Measurements from ENCODE around the gene RAB3IP.

Gene RAB3IP

GRCh38 chr12:69738351-69739286 is at the start of gene RAB3IP:
TSS of gene RAB3IP (plus strand) at chr12:69738860. CDS start at chr12:69755409, 16,549 bp downstream.
- Histone ChIP-seq H3K9ac (ENCODE audit: insufficient read length, low read depth) (peak within 1 kb of the TSS; percentile 71), H3K36me3 (ENCODE audit: insufficient read depth, insufficient read length, low read length) (no peaks in the 10 kb centered on the region), H3K4me1 (ENCODE audit: insufficient read depth, insufficient read length) (no peaks in the 10 kb centered on the region), H3K27me3 (ENCODE audit: insufficient read depth, insufficient read length) (peaks cover 59% of the 10 kb centered on the region), H3K4me3 (ENCODE audit: insufficient read length, low read depth) (peak within 1 kb of the TSS; percentile 75), H3K9me3 (ENCODE audit: insufficient read depth, low read length) (no peaks in the 10 kb centered on the region)
- TF ChIP-seq SUZ12 (IDR thresholded peaks at IDR 0.05; ENCODE audit: extremely low read depth, insufficient read depth, insufficient read length), result no peak
- no peak for TF ChIP-seq ZNF274 (IDR thresholded peaks at IDR 0.05; ENCODE audit: low read depth, low read length)
- no peak for TF ChIP-seq YY1 (IDR thresholded peaks at IDR 0.05; ENCODE audit: insufficient read depth, insufficient read length)
- peak; percentile 75 for DNase-seq (ENCODE audit: low read depth, low spot score)

- H3K4me1 ChIP-seq (ENCODE audit: insufficient read depth, insufficient read length), result no peaks in the 10 kb centered on the region
Measured at GRCh38 chr12:69689638-69690037, 49.0 kb upstream of the RAB3IP start.

GRCh38 chr12:69694123-69694522 is 44.5 kb upstream of the RAB3IP start:
- H3K27me3 ChIP-seq (ENCODE audit: insufficient read depth, insufficient read length), result no peaks in the 10 kb centered on the region
- TF ChIP-seq SUZ12 (IDR thresholded peaks at IDR 0.05; ENCODE audit: extremely low read depth, insufficient read depth, insufficient read length) (no peak), ZNF274 (IDR thresholded peaks at IDR 0.05; ENCODE audit: low read depth, low read length) (no peak), YY1 (IDR thresholded peaks at IDR 0.05; ENCODE audit: insufficient read depth, insufficient read length) (no peak)
- H3K4me3 ChIP-seq (ENCODE audit: insufficient read length, low read depth), result no peak overlapping the region
- H3K9ac ChIP-seq (ENCODE audit: insufficient read length, low read depth), result no peak overlapping the region
- no peaks in the 10 kb centered on the region for H3K4me1 ChIP-seq (ENCODE audit: insufficient read depth, insufficient read length)
- no peaks in the 10 kb centered on the region for H3K36me3 ChIP-seq (ENCODE audit: insufficient read depth, insufficient read length, low read length)
- H3K9me3 ChIP-seq (ENCODE audit: insufficient read depth, low read length), result no peaks in the 10 kb centered on the region
- no peak for DNase-seq (ENCODE audit: low read depth, low spot score)

More at GRCh38 chr12:69689638-69690037, 49.0 kb upstream of the RAB3IP start:
- Histone ChIP-seq H3K4me3 (ENCODE audit: insufficient read length, low read depth) (no peak overlapping the region), H3K9ac (ENCODE audit: insufficient read length, low read depth) (no peak overlapping the region), H3K36me3 (ENCODE audit: insufficient read depth, insufficient read length, low read length) (no peaks in the 10 kb centered on the region), H3K27me3 (ENCODE audit: insufficient read depth, insufficient read length) (no peaks in the 10 kb centered on the region), H3K9me3 (ENCODE audit: insufficient read depth, low read length) (no peaks in the 10 kb centered on the region)
- no peak for TF ChIP-seq YY1 (IDR thresholded peaks at IDR 0.05; ENCODE audit: insufficient read depth, insufficient read length)
- TF ChIP-seq SUZ12 (IDR thresholded peaks at IDR 0.05; ENCODE audit: extremely low read depth, insufficient read depth, insufficient read length), result no peak
- TF ChIP-seq ZNF274 (IDR thresholded peaks at IDR 0.05; ENCODE audit: low read depth, low read length), result no peak
- peak; percentile 61 for DNase-seq (ENCODE audit: low read depth, low spot score)

GRCh38 chr12:69698054-69698453 is 40.6 kb upstream of the RAB3IP start:
- TF ChIP-seq YY1 (IDR thresholded peaks at IDR 0.05; ENCODE audit: insufficient read depth, insufficient read length) (no peak), SUZ12 (IDR thresholded peaks at IDR 0.05; ENCODE audit: extremely low read depth, insufficient read depth, insufficient read length) (no peak), ZNF274 (IDR thresholded peaks at IDR 0.05; ENCODE audit: low read depth, low read length) (no peak)
- no peak for DNase-seq (ENCODE audit: low read depth, low spot score)

GRCh38 chr12:69698769-69699540 is 39.7 kb upstream of the RAB3IP start, which contains the start of gene BEST3:
TSS of gene BEST3 (minus strand) at chr12:69699303. CDS start at chr12:69697798, 1,505 bp downstream.
- no peak for DNase-seq (ENCODE audit: low read depth, low spot score)
- Histone ChIP-seq H3K4me1 (ENCODE audit: insufficient read depth, insufficient read length) (no peaks in the 10 kb centered on the region), H3K9ac (ENCODE audit: insufficient read length, low read depth) (no peak within 1 kb of the TSS), H3K4me3 (ENCODE audit: insufficient read length, low read depth) (no peak within 1 kb of the TSS), H3K9me3 (ENCODE audit: insufficient read depth, low read length) (no peaks in the 10 kb centered on the region), H3K27me3 (ENCODE audit: insufficient read depth, insufficient read length) (no peaks in the 10 kb centered on the region), H3K36me3 (ENCODE audit: insufficient read depth, insufficient read length, low read length) (no peaks in the 10 kb centered on the region)
- TF ChIP-seq ZNF274 (IDR thresholded peaks at IDR 0.05; ENCODE audit: low read depth, low read length) (no peak), YY1 (IDR thresholded peaks at IDR 0.05; ENCODE audit: insufficient read depth, insufficient read length) (no peak), SUZ12 (IDR thresholded peaks at IDR 0.05; ENCODE audit: extremely low read depth, insufficient read depth, insufficient read length) (no peak)

More at GRCh38 chr12:69698054-69698453, 40.6 kb upstream of the RAB3IP start:
- no peaks in the 10 kb centered on the region for H3K9me3 ChIP-seq (ENCODE audit: insufficient read depth, low read length)
- H3K9ac ChIP-seq (ENCODE audit: insufficient read length, low read depth), result no peak overlapping the region
- H3K4me1 ChIP-seq (ENCODE audit: insufficient read depth, insufficient read length), result no peaks in the 10 kb centered on the region
- no peak overlapping the region for H3K4me3 ChIP-seq (ENCODE audit: insufficient read length, low read depth)
- H3K36me3 ChIP-seq (ENCODE audit: insufficient read depth, insufficient read length, low read length), result no peaks in the 10 kb centered on the region
- no peaks in the 10 kb centered on the region for H3K27me3 ChIP-seq (ENCODE audit: insufficient read depth, insufficient read length)

GRCh38 chr12:69701826-69702225 is 36.8 kb upstream of the RAB3IP start:
- Histone ChIP-seq H3K27me3 (ENCODE audit: insufficient read depth, insufficient read length) (no peaks in the 10 kb centered on the region), H3K4me3 (ENCODE audit: insufficient read length, low read depth) (no peak overlapping the region), H3K36me3 (ENCODE audit: insufficient read depth, insufficient read length, low read length) (no peaks in the 10 kb centered on the region), H3K9ac (ENCODE audit: insufficient read length, low read depth) (no peak overlapping the region), H3K9me3 (ENCODE audit: insufficient read depth, low read length) (no peaks in the 10 kb centered on the region), H3K4me1 (ENCODE audit: insufficient read depth, insufficient read length) (no peaks in the 10 kb centered on the region)
- no peak for DNase-seq (ENCODE audit: low read depth, low spot score)
- TF ChIP-seq SUZ12 (IDR thresholded peaks at IDR 0.05; ENCODE audit: extremely low read depth, insufficient read depth, insufficient read length) (no peak), YY1 (IDR thresholded peaks at IDR 0.05; ENCODE audit: insufficient read depth, insufficient read length) (no peak), ZNF274 (IDR thresholded peaks at IDR 0.05; ENCODE audit: low read depth, low read length) (no peak)

Measured in NT2/D1 (cell line).